GM12878 (cell line): Measurements from ENCODE around the gene C1orf74. TPM values are rescaled to one million over a fixed set of nuclear protein-coding genes. Genes with fewer than 3 reads are reported as not detected.

ENCODE experiments used
- ATAC-seq: fragments of 200-7000 bp; cut with Tn5 transposase; 3 replicates; pipeline ENCODE4 v1.9.1; 2020; ENCODE audit warnings: mild to moderate bottlenecking, moderate library complexity
- BruUV-seq: library from RNA; stranded (reverse); fragments of 400-500 nt; replicated peaks from 2 replicates; lab custom pipeline; 2021; lab: Mats Ljungman, UMichigan
- CTCF ChIA-PET: fragments of 300-600 bp; sonication (Branson Sonifier 250); formaldehyde crosslinking; extraction: SDS; loops from one replicate; lab custom pipeline; 2021; ENCODE audit warnings: inconsistent platforms; lab: Yijun Ruan, JAX
- POLR2A ChIA-PET: fragments of 350-600 bp; formaldehyde crosslinking; extraction: SDS; loops from one replicate; lab custom pipeline; 2021; ENCODE audit warnings: inconsistent platforms; lab: Charles Lee
- RAD21 ChIA-PET: fragments of 300-600 bp; sonication (Branson Sonifier 250); formaldehyde crosslinking; loops from one replicate; lab custom pipeline; 2023; ENCODE audit warnings: antibody characterized with exemption; ENCODE audit not compliant: unreplicated experiment; lab: Charles Lee
- SMC1A ChIA-PET: fragments of 300-600 bp; sonication (Branson Sonifier 250); formaldehyde crosslinking; loops from one replicate; lab custom pipeline; 2023; ENCODE audit not compliant: unreplicated experiment, uncharacterized antibody; lab: Charles Lee
- DNase-seq: peaks from one replicate; pipeline ENCODE4 v3.0.0-alpha.2; 2011; ENCODE audit warnings: low read depth, low spot score
- FAIRE-seq: peaks from 3 replicates; lab custom pipeline; 2011; peaks lifted over from hg19 to GRCh38; lab: Jason Lieb, UNC
- H2AFZ ChIP-seq: 2 replicates; pipeline ENCODE4 v1.6.0; 2011; ENCODE audit warnings: low read depth, low read length, control low read depth; ENCODE audit not compliant: control insufficient read depth
- H3K27ac ChIP-seq: 2 replicates; pipeline ENCODE4 v1.5.1; 2011; ENCODE audit warnings: control low read depth; ENCODE audit not compliant: control insufficient read depth, insufficient read depth
- H3K27me3 ChIP-seq, 2 experiments: replicated peaks in 1 of 2; 2 replicates each; pipeline versions ENCODE4 v1.6.0 to v1.6.1; 2011; ENCODE audit warnings: low read length in 1 of 2; ENCODE audit not compliant: control insufficient read depth in 2 of 2, insufficient read depth in 2 of 2
- H3K36me3 ChIP-seq, 2 experiments: 2 replicates each; pipeline ENCODE4 v1.5.1; 2011; ENCODE audit warnings: low read length in 1 of 2; ENCODE audit not compliant: control insufficient read depth in 2 of 2, insufficient read depth in 2 of 2
- H3K4me1 ChIP-seq: 2 replicates; pipeline ENCODE4 v1.6.1; 2011; ENCODE audit warnings: mild to moderate bottlenecking, low read length, moderate library complexity, mixed read lengths; ENCODE audit not compliant: control insufficient read depth, insufficient read depth
- H3K4me2 ChIP-seq: 2 replicates; pipeline ENCODE4 v1.6.0; 2011; ENCODE audit warnings: control low read depth; ENCODE audit not compliant: control insufficient read depth, insufficient read depth
- H3K4me3 ChIP-seq: fragments of 200-600 bp; sonication (generic); 2 replicates; pipeline ENCODE4 v1.5.1; 2016
- H3K79me2 ChIP-seq: 2 replicates; pipeline ENCODE4 v1.6.0; 2011; ENCODE audit warnings: low read length; ENCODE audit not compliant: control insufficient read depth, insufficient read depth
- H3K9ac ChIP-seq: 2 replicates; pipeline ENCODE4 v1.8.0; 2011; ENCODE audit warnings: low read length, control low read depth, mixed read lengths; ENCODE audit not compliant: control insufficient read depth, insufficient read depth
- H3K9me3 ChIP-seq: replicated peaks from 3 replicates; pipeline ENCODE4 v1.5.1; 2011; ENCODE audit warnings: mild to moderate bottlenecking, low read length; ENCODE audit not compliant: control insufficient read depth, insufficient read depth
- H4K20me1 ChIP-seq: 2 replicates; pipeline ENCODE4 v1.6.0; 2011; ENCODE audit not compliant: control insufficient read depth, insufficient read depth
- CBX3 ChIP-seq: fragments of 200-600 bp; sonication (generic); IDR thresholded peaks from 2 replicates; pipeline ENCODE4 v1.6.1; 2016; ENCODE audit warnings: low read depth, borderline replicate concordance
- CTCF ChIP-seq, 3 experiments: IDR thresholded peaks in 2 of 3; conservative IDR thresholded peaks in 1 of 3; 2 replicates each; pipeline ENCODE4 v1.5.1; 2011; ENCODE audit warnings: low read depth in 3 of 3, low read length in 3 of 3, mild to moderate bottlenecking in 3 of 3, control low read depth in 2 of 3, moderate library complexity in 2 of 3, inconsistent platforms in 1 of 3, mixed read lengths in 1 of 3; ENCODE audit not compliant: control insufficient read depth in 2 of 3, insufficient read depth in 1 of 3; ENCODE audit errors: extremely low read depth in 1 of 3
- POLR2AphosphoS5 ChIP-seq: IDR thresholded peaks from 2 replicates; pipeline ENCODE4 v1.6.1; 2011; ENCODE audit warnings: mild to moderate bottlenecking, low read length, inconsistent platforms
- WGBS: methylation state at CpG from one replicate; pipeline ENCODE4 v1.1.6; 2016; ENCODE audit warnings: low lambda C conversion rate; ENCODE audit not compliant: insufficient replicate concordance, insufficient coverage; ENCODE audit errors: missing lambda C conversion rate; 5-methylcytosine and 5-hydroxymethylcytosine counted together
- in situ Hi-C: fragments of 300-500 bp; cut with MboI; formaldehyde crosslinking; loops from 9 replicates; pipeline ENCODE4 v1.14.3; 2018; ENCODE audit warnings: mixed read lengths
- intact Hi-C: fragments of 100-400 bp; cut with micrococcal nuclease; formaldehyde crosslinking; loops from one replicate; pipeline ENCODE4 v1.14.2; 2022; ENCODE audit not compliant: unreplicated experiment
- polyA plus RNA-seq, 11 experiments: library from polyadenylated mRNA; depleted of rRNA in 4 of 11; unstranded in 6 of 11; stranded (reverse) in 5 of 11; fragments of >200 nt; fragmentation: Nextera tagmentation in 4 of 11; fragmentation: Illumina TruSeq in 1 of 11; extraction: Ambion mirVana in 4 of 11; extraction: Trizol in 1 of 11; gene quantifications; 1 replicate in 1 of 11; 2 replicates in 10 of 11; pipeline versions ENCODE4 v1.2.1 to v1.2.3, GENCODE V29; 2011 to 2016; ENCODE audit warnings: inconsistent platforms in 2 of 11, missing spikeins in 2 of 11, low read depth in 1 of 11
- total RNA-seq, 4 experiments: library from RNA; depleted of rRNA in 3 of 4; stranded (reverse); fragments of >200 nt in 3 of 4; fragmentation: Illumina TruSeq in 1 of 4; extraction: Trizol in 1 of 4; gene quantifications; 2 replicates each; pipeline versions ENCODE4 v1.2.1 to v1.2.3, GENCODE V29; 2013 to 2021

Gene C1orf74
- total and polyA plus RNA-seq, 10 of the 15 experiments (the other 5 are each of a cell fraction or from before 2014, with no cell fraction given), result 3.1 to 5.5 (median 3.6) TPM

DNA sequence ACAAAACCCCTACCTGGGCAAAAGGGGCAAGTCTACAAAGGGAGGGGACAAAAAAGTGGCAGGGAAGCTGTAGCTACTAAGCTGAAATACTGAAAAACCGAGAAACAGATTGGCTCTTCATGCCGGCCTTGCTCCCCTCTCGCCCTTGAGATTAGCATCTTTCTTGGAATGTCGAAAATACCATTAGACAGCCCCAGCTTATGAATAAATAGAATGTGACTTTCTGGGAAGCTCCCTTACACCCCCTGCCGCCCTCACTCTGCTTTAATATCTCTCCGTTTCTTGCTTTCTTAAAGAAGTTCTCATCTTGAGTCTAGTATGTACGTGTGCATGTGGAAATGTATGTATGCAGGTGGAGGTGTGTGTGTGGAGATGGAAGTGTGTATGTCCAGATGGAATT, 14.4 kb downstream of the C1orf74 start:
- TF ChIP-seq CBX3, result no peak
- 0 out of 6 replicates have a peak, but pooled peaks of 1 of the 3 experiments have one; percentile 5 for TF ChIP-seq CTCF (IDR thresholded peaks at IDR 0.05 in 2 of 3, conservative IDR thresholded peaks at IDR 0.05 in 1 of 3; ENCODE audit: control insufficient read depth in 2 of 3, extremely low read depth in 1 of 3, insufficient read depth in 1 of 3, low read depth in 3 of 3, low read length in 3 of 3)
- TF ChIP-seq POLR2AphosphoS5, result 0 out of 2 replicates have a peak, but pooled peaks have one; percentile 10
- H3K27me3 ChIP-seq, result no peaks in the 10 kb centered on the region
- H3K9me3 ChIP-seq, result no peaks in the 10 kb centered on the region
- RAD21 ChIA-PET, result interaction anchor here (0.7 to 5.4 kb wide), 12 partner anchors 10 to 167 kb away, joined by 3 to 188 read pairs (median 4); partner anchors contain the start of genes LAMB3, TRAF3IP3 and UTP25
- peaks cover 0 to 3% of the 10 kb centered on the region in 2 experiments; a peak in 2 of 4 replicates for H3K36me3 ChIP-seq
- SMC1A ChIA-PET, result interaction anchor here (0.9 to 5.6 kb wide), 9 partner anchors 14 to 204 kb away, joined by 3 to 282 read pairs (median 4); partner anchors contain the start of genes C1orf74 and TRAF3IP3
- POLR2A ChIA-PET, result interaction anchor here (0.8 to 5.2 kb wide), 7 partner anchors 10 to 94 kb away, joined by 3 to 107 read pairs (median 5); partner anchors contain the start of genes C1orf74, G0S2 and TRAF3IP3
- H4K20me1 ChIP-seq, result no peaks in the 10 kb centered on the region
- peaks cover 54% of the 10 kb centered on the region for H3K4me1 ChIP-seq
- intact Hi-C loops, result loop anchor here (1.0 kb wide), 1 partner anchor 14 kb away; the partner anchor contains the start of gene TRAF3IP3
- peak overlapping the region; percentile 96 for H3K4me2 ChIP-seq
- CTCF ChIA-PET, result interaction anchor here (1.0 to 5.8 kb wide), 9 partner anchors 9 to 200 kb away, joined by 3 to 117 read pairs (median 8); partner anchors contain the start of genes HSD11B1 and TRAF3IP3
- in situ Hi-C loops, result no loop called here
- H3K27ac ChIP-seq, result peak overlapping the region; percentile 93
- ATAC-seq (no peak), FAIRE-seq (no peak), DNase-seq (no peak)
- no TSS peak for BruUV-seq
- peak overlapping the region; percentile 74 for H3K9ac ChIP-seq
- peaks cover 16% of the 10 kb centered on the region for H3K79me2 ChIP-seq
- H3K4me3 ChIP-seq, result peak overlapping the region; percentile 72
- no peak overlapping the region for H2AFZ ChIP-seq
- WGBS, result 3% methylated on average over 7 of the region's 7 CpGs
